GM12878 (cell line): Measurements from ENCODE around the gene MAP4. TPM values are rescaled to one million over a fixed set of nuclear protein-coding genes. Genes with fewer than 3 reads are reported as not detected.

ENCODE experiments used
- ATAC-seq: fragments of 200-7000 bp; cut with Tn5 transposase; 3 replicates; pipeline ENCODE4 v1.9.1; 2020; ENCODE audit warnings: mild to moderate bottlenecking, moderate library complexity
- BruUV-seq: library from RNA; stranded (reverse); fragments of 400-500 nt; replicated peaks from 2 replicates; lab custom pipeline; 2021; lab: Mats Ljungman, UMichigan
- CTCF ChIA-PET: fragments of 300-600 bp; sonication (Branson Sonifier 250); formaldehyde crosslinking; extraction: SDS; loops from one replicate; lab custom pipeline; 2021; ENCODE audit warnings: inconsistent platforms; lab: Yijun Ruan, JAX
- POLR2A ChIA-PET: fragments of 350-600 bp; formaldehyde crosslinking; extraction: SDS; loops from one replicate; lab custom pipeline; 2021; ENCODE audit warnings: inconsistent platforms; lab: Charles Lee
- RAD21 ChIA-PET: fragments of 300-600 bp; sonication (Branson Sonifier 250); formaldehyde crosslinking; loops from one replicate; lab custom pipeline; 2023; ENCODE audit warnings: antibody characterized with exemption; ENCODE audit not compliant: unreplicated experiment; lab: Charles Lee
- SMC1A ChIA-PET: fragments of 300-600 bp; sonication (Branson Sonifier 250); formaldehyde crosslinking; loops from one replicate; lab custom pipeline; 2023; ENCODE audit not compliant: unreplicated experiment, uncharacterized antibody; lab: Charles Lee
- DNase-seq: peaks from one replicate; pipeline ENCODE4 v3.0.0-alpha.2; 2011; ENCODE audit warnings: low read depth, low spot score
- FAIRE-seq: peaks from 3 replicates; lab custom pipeline; 2011; peaks lifted over from hg19 to GRCh38; lab: Jason Lieb, UNC
- H2AFZ ChIP-seq: 2 replicates; pipeline ENCODE4 v1.6.0; 2011; ENCODE audit warnings: low read depth, low read length, control low read depth; ENCODE audit not compliant: control insufficient read depth
- H3K27ac ChIP-seq: 2 replicates; pipeline ENCODE4 v1.5.1; 2011; ENCODE audit warnings: control low read depth; ENCODE audit not compliant: control insufficient read depth, insufficient read depth
- H3K27me3 ChIP-seq, 2 experiments: replicated peaks in 1 of 2; 2 replicates each; pipeline versions ENCODE4 v1.6.0 to v1.6.1; 2011; ENCODE audit warnings: low read length in 1 of 2; ENCODE audit not compliant: control insufficient read depth in 2 of 2, insufficient read depth in 2 of 2
- H3K36me3 ChIP-seq, 2 experiments: 2 replicates each; pipeline ENCODE4 v1.5.1; 2011; ENCODE audit warnings: low read length in 1 of 2; ENCODE audit not compliant: control insufficient read depth in 2 of 2, insufficient read depth in 2 of 2
- H3K4me1 ChIP-seq: 2 replicates; pipeline ENCODE4 v1.6.1; 2011; ENCODE audit warnings: mild to moderate bottlenecking, low read length, moderate library complexity, mixed read lengths; ENCODE audit not compliant: control insufficient read depth, insufficient read depth
- H3K4me2 ChIP-seq: 2 replicates; pipeline ENCODE4 v1.6.0; 2011; ENCODE audit warnings: control low read depth; ENCODE audit not compliant: control insufficient read depth, insufficient read depth
- H3K4me3 ChIP-seq: fragments of 200-600 bp; sonication (generic); 2 replicates; pipeline ENCODE4 v1.5.1; 2016
- H3K79me2 ChIP-seq: 2 replicates; pipeline ENCODE4 v1.6.0; 2011; ENCODE audit warnings: low read length; ENCODE audit not compliant: control insufficient read depth, insufficient read depth
- H3K9ac ChIP-seq: 2 replicates; pipeline ENCODE4 v1.8.0; 2011; ENCODE audit warnings: low read length, control low read depth, mixed read lengths; ENCODE audit not compliant: control insufficient read depth, insufficient read depth
- H3K9me3 ChIP-seq: replicated peaks from 3 replicates; pipeline ENCODE4 v1.5.1; 2011; ENCODE audit warnings: mild to moderate bottlenecking, low read length; ENCODE audit not compliant: control insufficient read depth, insufficient read depth
- H4K20me1 ChIP-seq: 2 replicates; pipeline ENCODE4 v1.6.0; 2011; ENCODE audit not compliant: control insufficient read depth, insufficient read depth
- BMI1 ChIP-seq: fragments of 450-650 bp; IDR thresholded peaks from 2 replicates; pipeline ENCODE4 v1.6.1; 2016; ENCODE audit warnings: mild to moderate bottlenecking, moderate library complexity, borderline replicate concordance
- CBX3 ChIP-seq: fragments of 200-600 bp; sonication (generic); IDR thresholded peaks from 2 replicates; pipeline ENCODE4 v1.6.1; 2016; ENCODE audit warnings: low read depth, borderline replicate concordance
- CREB1 ChIP-seq: IDR thresholded peaks from 2 replicates; pipeline ENCODE4 v1.6.1; 2012; ENCODE audit warnings: low read depth, mild to moderate bottlenecking, inconsistent platforms
- ELK1 ChIP-seq: IDR thresholded peaks from 2 replicates; pipeline ENCODE4 v1.6.1; 2012; ENCODE audit warnings: low read depth, low read length, improper control_type of control experiment
- EP300 ChIP-seq, 2 experiments: fragments of 150-350 bp in 1 of 2; IDR thresholded peaks; 2 replicates each; pipeline ENCODE4 v1.6.1; 2011 to 2012; ENCODE audit warnings: low read depth in 2 of 2, low read length in 2 of 2, borderline replicate concordance in 1 of 2, improper control_type of control experiment in 1 of 2, inconsistent platforms in 1 of 2; ENCODE audit not compliant: control insufficient read depth in 1 of 2
- KAT2A ChIP-seq: conservative IDR thresholded peaks from 2 replicates; pipeline ENCODE4 v1.6.1; 2011; ENCODE audit warnings: low read depth, low read length; ENCODE audit not compliant: control insufficient read depth
- NFXL1 ChIP-seq: fragments of 450-650 bp; IDR thresholded peaks from 2 replicates; pipeline ENCODE4 v1.6.1; 2017; ENCODE audit warnings: antibody characterized with exemption, mild to moderate bottlenecking, borderline replicate concordance
- NFYA ChIP-seq: IDR thresholded peaks from 2 replicates; pipeline ENCODE4 v1.6.1; 2011; ENCODE audit warnings: low read depth, mild to moderate bottlenecking, low read length, improper control_type of control experiment, borderline replicate concordance
- POLR2AphosphoS5 ChIP-seq: IDR thresholded peaks from 2 replicates; pipeline ENCODE4 v1.6.1; 2011; ENCODE audit warnings: mild to moderate bottlenecking, low read length, inconsistent platforms
- RELB ChIP-seq: fragments of 450-650 bp; IDR thresholded peaks from 2 replicates; pipeline ENCODE4 v1.6.1; 2017; ENCODE audit warnings: low read depth, mild to moderate bottlenecking, moderate library complexity
- RFX5 ChIP-seq: IDR thresholded peaks from 2 replicates; pipeline ENCODE4 v1.6.1; 2011; ENCODE audit warnings: low read depth, low read length, improper control_type of control experiment
- SIX5 ChIP-seq: IDR thresholded peaks from 2 replicates; pipeline ENCODE4 v1.6.1; 2011; ENCODE audit warnings: mild to moderate bottlenecking, low read depth, low read length, moderate library complexity; ENCODE audit not compliant: severe bottlenecking
- SREBF2 ChIP-seq: IDR thresholded peaks from 2 replicates; pipeline ENCODE4 v1.6.1; 2012; ENCODE audit warnings: mild to moderate bottlenecking, low read length
- TCF3 ChIP-seq: IDR thresholded peaks from 2 replicates; pipeline ENCODE4 v1.6.1; 2012; ENCODE audit warnings: low read depth, mild to moderate bottlenecking, low read length, borderline replicate concordance; ENCODE audit not compliant: insufficient read depth
- USF1 ChIP-seq: IDR thresholded peaks from 2 replicates; pipeline ENCODE4 v1.6.1; 2011; ENCODE audit warnings: borderline replicate concordance, low read depth, mild to moderate bottlenecking, moderate library complexity, mixed read lengths, low read length; ENCODE audit not compliant: insufficient read depth; ENCODE audit errors: extremely low read length
- YBX1 ChIP-seq: fragments of 450-650 bp; IDR thresholded peaks from 2 replicates; pipeline ENCODE4 v1.6.1; 2016; ENCODE audit warnings: antibody characterized with exemption
- ZNF384 ChIP-seq: IDR thresholded peaks from 2 replicates; pipeline ENCODE4 v1.6.1; 2012; ENCODE audit warnings: low read depth, mild to moderate bottlenecking, low read length, improper control_type of control experiment, borderline replicate concordance
- WGBS: methylation state at CpG from one replicate; pipeline ENCODE4 v1.1.6; 2016; ENCODE audit warnings: low lambda C conversion rate; ENCODE audit not compliant: insufficient replicate concordance, insufficient coverage; ENCODE audit errors: missing lambda C conversion rate; 5-methylcytosine and 5-hydroxymethylcytosine counted together
- in situ Hi-C: fragments of 300-500 bp; cut with MboI; formaldehyde crosslinking; loops from 9 replicates; pipeline ENCODE4 v1.14.3; 2018; ENCODE audit warnings: mixed read lengths
- intact Hi-C: fragments of 100-400 bp; cut with micrococcal nuclease; formaldehyde crosslinking; loops from one replicate; pipeline ENCODE4 v1.14.2; 2022; ENCODE audit not compliant: unreplicated experiment
- polyA plus RNA-seq, 11 experiments: library from polyadenylated mRNA; depleted of rRNA in 4 of 11; unstranded in 6 of 11; stranded (reverse) in 5 of 11; fragments of >200 nt; fragmentation: Nextera tagmentation in 4 of 11; fragmentation: Illumina TruSeq in 1 of 11; extraction: Ambion mirVana in 4 of 11; extraction: Trizol in 1 of 11; gene quantifications; 1 replicate in 1 of 11; 2 replicates in 10 of 11; pipeline versions ENCODE4 v1.2.1 to v1.2.3, GENCODE V29; 2011 to 2016; ENCODE audit warnings: inconsistent platforms in 2 of 11, missing spikeins in 2 of 11, low read depth in 1 of 11
- total RNA-seq, 4 experiments: library from RNA; depleted of rRNA in 3 of 4; stranded (reverse); fragments of >200 nt in 3 of 4; fragmentation: Illumina TruSeq in 1 of 4; extraction: Trizol in 1 of 4; gene quantifications; 2 replicates each; pipeline versions ENCODE4 v1.2.1 to v1.2.3, GENCODE V29; 2013 to 2021

MAP4 gene
- total and polyA plus RNA-seq, 10 of the 15 experiments (the other 5 are each of a cell fraction or from before 2014, with no cell fraction given) = 22.2 to 145 (median 47.2) TPM

- DNase-seq = no peak
- no TSS peak for BruUV-seq
- H2AFZ ChIP-seq = no peak overlapping the region
- SMC1A ChIA-PET = interaction anchor here (1.2 to 1.5 kb wide), 2 partner anchors 10 to 13 kb away, joined by 3 read pairs; no protein-coding TSS in a partner anchor
- RAD21 ChIA-PET = interaction anchor here (1.3 kb wide), 1 partner anchor 13 kb away, joined by 4 read pairs; no protein-coding TSS in a partner anchor
- TF ChIP-seq EP300 (IDR thresholded peaks at IDR 0.05; ENCODE audit: borderline replicate concordance in 1 of 2, control insufficient read depth in 1 of 2, low read depth in 2 of 2, low read length in 2 of 2) = no peak
- no peak for TF ChIP-seq BMI1
- TF ChIP-seq ELK1 = no peak
- TF ChIP-seq YBX1 = no peak
- TF ChIP-seq RELB = no peak
- TF ChIP-seq ZNF384 = no peak
- TF ChIP-seq TCF3 = no peak
- TF ChIP-seq POLR2AphosphoS5 = no peak
- no peak for TF ChIP-seq KAT2A
- no peak for TF ChIP-seq RFX5
- TF ChIP-seq SIX5 = no peak
- TF ChIP-seq NFYA = no peak
- no peak for TF ChIP-seq NFXL1
- no peak for TF ChIP-seq SREBF2
- no peak for TF ChIP-seq CBX3
- no peak for TF ChIP-seq CREB1
- TF ChIP-seq USF1 = no peak
- no peak for FAIRE-seq
- in situ Hi-C loops (no loop called here), intact Hi-C loops (no loop called here)
- POLR2A ChIA-PET = no interaction called here
- H3K4me3 ChIP-seq = no peak overlapping the region
- CTCF ChIA-PET = interaction anchor here (1.2 to 4.5 kb wide), 3 partner anchors 11 to 175 kb away, joined by 3 to 27 read pairs (median 6); no protein-coding TSS in a partner anchor
- no peaks in the 10 kb centered on the region for H3K27me3 ChIP-seq
- H3K79me2 ChIP-seq = no peaks in the 10 kb centered on the region; the same call in 1 of the 2 replicates
- no peak overlapping the region for H3K4me2 ChIP-seq
- peaks cover 0 to 2% of the 10 kb centered on the region in 2 experiments; a peak in 2 of 4 replicates for H3K36me3 ChIP-seq
- WGBS = 100% methylated on average over 2 of the region's 2 CpGs
- H3K4me1 ChIP-seq = no peaks in the 10 kb centered on the region
- H3K9me3 ChIP-seq = no peaks in the 10 kb centered on the region
- no peaks in the 10 kb centered on the region; the same call in 1 of the 2 replicates for H4K20me1 ChIP-seq
- no peak for ATAC-seq
- H3K9ac ChIP-seq = no peak overlapping the region
- no peak overlapping the region for H3K27ac ChIP-seq
Measured at GRCh38 chr3:48000212-48000611, 16.0 kb downstream of the MAP4 start.
